ENCODE data around the gene FHIP1A.
"Not testable (repeated sequence)": the region's sequence is repeated elsewhere in the genome, so short reads cannot be mapped to it uniquely, and the experiment has no call there.

FHIP1A gene

DNA sequence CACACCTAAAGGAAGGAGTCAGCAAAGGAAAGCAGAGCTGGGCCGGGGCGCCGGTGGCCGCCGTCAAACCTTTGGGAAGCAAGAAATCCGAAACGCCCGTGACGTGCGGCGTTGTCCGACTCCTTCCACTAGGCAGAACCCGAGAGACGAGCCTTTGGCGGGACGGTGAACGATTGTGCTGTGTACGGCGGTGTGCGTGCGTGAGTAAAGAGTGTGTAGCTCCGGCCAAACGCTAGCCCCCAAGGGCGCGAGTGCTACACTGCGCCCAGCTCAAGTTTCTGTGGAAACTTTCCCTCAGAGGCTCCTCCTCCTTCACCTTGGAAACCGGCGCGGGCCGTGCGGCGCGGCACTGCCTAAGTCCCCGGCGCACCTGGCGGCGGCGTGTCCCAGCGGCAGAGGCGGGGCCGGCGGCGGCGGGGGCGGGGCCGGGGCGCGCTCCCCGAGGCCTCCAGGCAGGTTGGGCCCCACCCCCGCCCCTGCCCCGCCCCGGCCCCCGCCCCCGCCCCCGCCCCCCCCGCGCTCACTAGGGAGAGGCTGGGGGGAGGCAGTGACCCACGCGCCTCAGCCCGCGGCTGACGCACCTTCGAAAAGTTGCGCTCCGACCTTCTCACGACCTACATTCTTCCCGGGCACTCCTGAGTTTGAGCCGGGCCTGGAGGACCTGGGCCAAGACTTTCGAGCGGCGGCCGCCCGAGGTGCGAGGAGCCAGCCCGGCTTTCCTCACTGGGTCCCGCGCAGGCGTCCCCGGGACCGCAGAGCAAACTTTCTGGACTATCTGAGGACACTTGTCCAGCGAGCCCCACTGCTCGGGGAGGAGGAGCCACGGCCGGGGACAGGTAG is at the start of gene FHIP1A:
TSS of gene FHIP1A (plus strand) at position 547 of the 840 bp plus-strand sequence. CDS start 157,084 bp downstream, outside the sequence.
- DNase-seq = peak; percentile 78

DNA sequence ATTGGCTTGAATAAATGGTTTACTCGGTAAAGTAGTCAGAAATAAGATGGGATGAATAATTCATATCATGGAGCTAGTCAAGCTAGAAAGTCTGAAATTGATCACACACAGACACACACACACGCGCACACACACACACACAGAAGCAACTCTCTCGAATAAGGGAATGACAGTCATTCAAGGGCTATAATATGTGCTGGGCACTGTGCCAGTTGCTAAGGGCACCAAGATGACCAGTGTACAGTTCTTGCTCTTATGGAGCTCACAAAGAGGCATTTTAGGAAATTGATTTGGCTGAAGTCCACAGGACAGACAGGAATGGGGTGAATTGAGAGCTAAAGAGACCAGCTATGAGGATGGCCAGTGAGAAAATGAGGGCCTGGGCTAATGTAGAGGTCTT is 49.4 kb upstream of the FHIP1A start:
- DNase-seq = no peak

DNA sequence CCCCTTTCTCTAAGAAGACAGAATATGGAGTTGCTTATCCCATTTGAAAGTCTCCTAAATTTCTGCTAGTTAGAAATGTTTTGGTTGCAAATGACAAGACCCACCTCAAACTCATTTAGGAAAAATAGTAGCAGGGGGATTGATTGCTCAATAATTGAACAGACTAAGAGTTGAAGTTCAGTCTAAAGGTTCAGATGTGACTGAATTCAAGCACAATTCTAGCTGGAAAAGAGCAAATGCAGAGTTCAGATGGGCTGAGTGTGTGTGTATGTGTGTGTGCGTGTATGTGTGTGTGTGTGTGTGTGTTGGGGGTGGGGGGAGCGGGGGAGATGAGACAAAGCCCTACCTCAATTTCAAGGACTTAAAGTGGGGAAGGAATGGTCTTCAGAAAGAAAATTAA is 47.9 kb upstream of the FHIP1A start:
- no peak for DNase-seq

DNA sequence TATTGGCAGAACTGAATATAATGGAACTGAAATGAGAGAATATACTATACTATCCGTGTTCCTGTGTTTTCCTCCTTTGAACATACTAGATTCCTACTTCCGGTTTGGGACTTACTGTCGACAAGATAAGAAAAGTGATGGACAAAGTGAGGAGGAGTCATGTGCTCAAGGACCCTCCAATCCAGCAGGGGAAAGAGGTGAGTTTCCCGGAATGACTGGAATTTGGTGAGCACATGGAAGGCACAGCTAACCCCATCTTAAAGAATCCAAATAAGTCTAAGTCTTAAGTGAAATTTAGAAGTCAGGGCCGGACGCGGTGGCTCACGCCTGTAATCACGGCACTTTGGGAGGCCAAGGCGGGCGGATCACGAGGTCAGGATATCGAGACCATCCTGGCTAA is 47.0 kb upstream of the FHIP1A start:
- DNase-seq = no peak

DNA sequence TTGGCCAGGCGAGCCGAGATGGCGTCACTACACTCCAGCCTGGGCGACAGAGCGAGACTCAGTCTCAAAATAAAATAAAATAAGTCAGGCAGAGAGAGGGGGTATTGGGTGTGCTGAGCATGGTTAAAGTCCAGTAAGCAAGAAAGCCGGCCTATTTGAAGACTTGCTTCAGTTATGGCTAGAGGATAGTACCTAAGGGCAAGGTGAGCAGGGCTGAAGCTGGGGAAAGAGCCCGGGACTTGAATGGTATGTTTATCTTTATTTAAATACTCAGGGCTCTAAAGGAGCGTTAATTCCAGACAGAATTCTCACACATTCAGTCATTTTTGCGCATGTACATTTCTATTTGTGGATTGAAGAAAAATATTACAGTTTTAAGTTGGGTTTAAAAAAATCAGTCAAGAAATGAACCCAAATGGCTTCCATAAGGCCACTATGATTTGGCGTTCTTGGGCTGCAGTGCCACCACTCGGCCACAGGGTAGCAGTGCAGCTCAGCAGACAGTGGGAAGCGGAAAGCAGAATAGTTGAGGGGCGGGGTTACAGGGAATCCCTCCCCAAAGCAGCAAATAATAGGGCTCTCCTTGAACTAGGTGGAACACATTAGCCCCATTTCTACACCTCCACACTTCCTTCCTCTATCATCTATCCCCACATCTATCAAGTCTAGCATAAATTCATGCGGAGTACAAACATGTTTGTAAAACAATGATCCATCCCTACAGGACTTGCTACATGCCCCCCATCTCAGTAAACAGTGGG is 46.4 kb upstream of the FHIP1A start:
- peak; percentile 82 for DNase-seq

DNA sequence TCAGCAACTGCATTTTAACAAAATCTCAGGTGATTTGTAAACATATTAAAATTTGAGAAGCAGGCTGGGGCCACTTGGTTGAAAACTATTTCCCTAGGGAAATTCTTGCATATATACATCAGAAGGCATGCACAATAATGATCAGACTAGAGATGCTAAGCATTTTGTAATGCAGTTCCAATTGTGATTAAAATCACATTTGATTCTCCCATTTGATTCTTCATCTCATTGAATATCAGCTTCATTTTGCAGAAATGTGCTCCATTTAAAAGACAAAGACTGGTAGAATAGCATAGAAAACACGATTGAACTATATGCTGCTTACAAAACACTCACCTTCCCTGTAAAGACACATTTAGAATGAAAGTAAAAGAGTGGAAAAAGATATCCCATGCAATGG is 32.4 kb upstream of the FHIP1A start:
- no peak for DNase-seq

DNA sequence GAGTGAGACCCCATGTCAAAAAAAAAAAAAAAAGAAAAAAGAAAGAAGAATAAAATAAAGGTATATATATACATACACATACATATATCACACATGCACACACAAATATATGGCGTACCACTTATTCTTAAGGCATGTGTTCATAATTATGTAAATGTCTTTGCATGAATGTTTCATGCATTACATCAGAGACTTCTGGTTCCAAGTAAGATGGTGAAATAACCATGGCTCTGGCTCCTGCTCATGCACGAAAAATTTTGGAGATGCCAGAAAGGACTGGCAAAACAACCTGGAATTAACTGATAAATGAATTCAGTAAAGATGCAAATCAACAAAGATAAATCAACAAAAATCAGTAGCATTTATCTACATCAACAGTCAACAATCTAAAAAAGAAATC is 19.7 kb upstream of the FHIP1A start:
- DNase-seq = no peak

DNA sequence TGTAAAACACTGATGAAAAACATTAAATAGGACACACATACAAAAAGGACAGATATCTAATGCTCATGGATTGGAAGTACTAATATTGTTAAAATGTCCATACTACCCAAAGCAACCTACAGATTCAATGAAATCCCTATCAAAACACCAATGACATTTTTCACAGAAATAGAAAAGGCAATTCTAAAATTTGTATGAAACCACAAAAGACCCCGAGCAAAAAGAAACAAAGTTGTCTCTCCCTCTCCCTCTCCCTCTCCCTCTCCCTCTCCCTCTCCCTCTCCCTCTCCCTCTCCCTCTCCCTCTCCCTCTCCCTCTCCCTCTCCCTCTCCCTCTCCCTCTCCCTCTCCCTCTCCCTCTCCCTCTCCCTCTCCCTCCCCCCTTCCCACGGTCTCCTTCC is 19.2 kb upstream of the FHIP1A start:
- not testable (repeated sequence) for DNase-seq

DNA sequence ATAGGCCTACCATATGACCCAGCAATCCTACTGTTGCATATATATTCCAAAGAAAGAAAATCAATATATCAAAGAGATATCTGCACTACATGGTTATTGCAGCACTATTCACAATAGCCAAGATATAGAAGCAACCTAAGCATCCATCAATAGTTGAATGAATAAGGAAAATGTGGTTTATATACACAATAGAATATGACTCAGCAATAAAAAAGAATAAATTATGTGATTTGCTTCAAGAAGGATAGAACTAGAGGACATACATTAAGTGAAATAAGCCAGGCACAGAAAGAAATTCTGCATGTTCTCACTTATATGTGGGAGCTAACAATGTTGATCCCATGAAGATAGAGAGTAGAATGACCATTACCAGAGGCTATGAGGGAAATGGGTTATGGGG is 13.1 kb upstream of the FHIP1A start:
- no peak for DNase-seq

DNA sequence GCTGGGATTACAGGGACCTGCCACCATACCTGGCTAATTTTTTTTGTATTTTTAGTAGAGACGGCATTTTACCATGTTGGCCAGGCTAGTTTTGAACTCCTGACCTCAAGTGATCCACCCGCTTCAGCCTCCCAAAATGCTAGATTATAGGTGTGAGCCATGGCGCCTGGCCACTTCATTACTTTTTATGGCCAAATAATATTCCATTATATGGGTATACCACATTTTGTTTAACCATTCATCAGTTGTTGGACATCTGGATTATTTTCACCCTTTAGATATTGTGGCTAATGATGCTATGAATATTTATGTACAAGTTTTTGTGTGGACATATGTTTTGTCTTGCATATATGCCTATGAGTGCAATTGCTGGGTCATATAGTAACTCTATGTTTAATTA is 8.6 kb upstream of the FHIP1A start:
- no peak for DNase-seq

DNA sequence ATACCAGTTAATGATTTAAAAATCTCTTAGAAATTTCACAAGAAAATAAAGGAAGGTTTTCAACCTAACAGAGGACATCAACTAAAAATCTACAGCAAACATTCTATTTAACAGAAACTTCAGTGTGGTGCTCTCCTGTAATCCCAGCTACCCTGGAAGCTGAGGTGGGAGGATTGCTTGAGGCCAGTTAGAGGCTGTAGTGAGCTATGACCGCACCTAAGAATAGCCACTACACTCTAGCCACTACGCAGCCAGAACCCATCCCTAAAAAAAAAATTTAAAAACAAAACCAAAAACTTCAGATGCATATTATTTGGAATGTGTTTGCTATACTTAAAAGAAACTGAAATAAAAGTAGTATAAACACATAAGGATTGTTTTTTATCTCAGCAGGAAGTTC is 7.2 kb upstream of the FHIP1A start:
- no peak for DNase-seq

DNA sequence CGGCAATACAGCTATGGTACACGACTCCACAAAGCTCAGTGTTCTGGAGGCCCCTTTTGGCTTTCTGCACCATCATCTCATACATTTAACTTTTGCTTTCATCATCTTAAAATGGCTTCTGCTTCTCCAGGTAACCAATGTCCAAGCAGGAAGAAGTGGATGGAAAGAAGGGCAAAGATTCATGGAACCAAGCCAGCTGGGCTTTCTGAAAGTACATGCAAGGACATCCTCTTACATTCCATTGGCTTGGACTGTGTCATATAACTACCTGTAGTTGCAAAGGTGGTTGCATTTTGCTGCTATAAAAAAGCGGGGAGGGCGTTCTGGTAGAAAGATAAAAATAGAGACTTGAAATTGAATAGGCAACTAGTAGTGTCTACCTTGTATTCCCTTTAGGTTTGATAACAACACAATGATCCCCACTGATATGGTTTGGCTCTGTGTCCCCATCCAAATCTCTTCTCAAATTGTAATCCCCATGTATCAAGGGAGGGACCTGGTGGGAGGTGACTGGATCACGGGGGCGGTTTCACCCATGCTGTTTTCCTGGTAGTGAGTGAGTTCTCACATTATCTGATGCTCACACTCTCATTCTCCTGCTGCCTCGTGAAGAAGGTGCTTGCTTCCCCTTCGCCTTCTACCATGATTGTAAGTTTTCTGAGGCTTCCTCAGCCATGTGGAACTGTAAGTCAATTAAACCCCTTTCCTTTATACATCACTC is 6.7 kb upstream of the FHIP1A start:
- no peak for DNase-seq

DNA sequence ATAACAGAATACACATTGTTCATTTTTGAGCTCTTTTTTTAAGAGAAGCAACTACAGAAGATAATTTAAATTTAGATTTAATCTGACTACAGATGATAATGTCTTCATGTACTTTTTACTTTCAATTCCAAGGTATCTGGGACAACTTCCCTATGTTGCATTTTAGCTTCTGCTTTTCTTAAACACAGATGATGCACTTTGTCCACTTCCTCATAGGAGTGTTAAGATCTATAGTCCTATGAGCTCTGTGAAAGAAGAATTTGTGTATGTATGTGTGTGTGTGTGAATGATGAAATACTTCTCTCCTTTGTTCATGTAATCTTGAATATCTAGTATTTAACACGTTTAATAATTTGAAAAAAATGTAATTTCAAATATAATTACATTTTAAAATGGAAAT is 5.3 kb upstream of the FHIP1A start:
- DNase-seq = no peak

DNA sequence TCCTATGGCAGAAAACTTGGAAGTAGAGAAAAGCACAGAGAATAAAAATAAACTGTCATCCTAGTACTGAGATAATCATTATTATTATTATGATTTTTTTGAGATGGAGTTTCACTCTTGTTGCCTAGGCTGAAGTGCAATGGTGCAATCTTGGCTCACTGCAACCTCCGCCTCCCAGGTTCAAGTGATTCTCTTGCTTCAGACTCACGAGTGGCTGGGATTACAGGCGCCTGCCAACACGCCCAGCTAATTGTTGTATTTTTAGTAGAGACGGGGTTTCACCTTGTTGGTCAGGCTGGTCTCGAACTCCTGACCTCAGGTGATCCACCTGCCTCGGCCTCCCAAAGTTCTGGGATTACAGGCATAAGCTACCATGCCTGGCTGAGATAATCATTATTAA is 4.2 kb upstream of the FHIP1A start:
- DNase-seq = not testable (repeated sequence)

DNA sequence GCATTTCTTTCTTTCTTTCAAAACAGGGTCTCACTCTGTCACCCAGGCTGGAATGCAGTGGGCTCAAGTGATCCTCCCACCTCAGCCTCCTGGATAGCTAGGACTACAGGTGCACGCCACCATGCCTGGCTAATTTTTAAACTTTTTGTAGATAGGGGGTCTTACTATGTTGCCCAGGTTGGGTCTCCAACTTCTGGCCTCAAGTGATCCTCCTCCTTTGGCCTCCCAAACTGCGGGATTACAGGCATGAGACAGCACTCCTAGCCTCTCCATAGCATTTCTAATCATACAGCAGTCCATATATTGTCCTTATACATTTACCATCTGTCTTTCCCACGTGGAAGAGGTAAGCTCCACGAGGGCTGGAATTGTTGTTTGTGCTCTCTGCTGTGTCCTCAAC is 2.0 kb upstream of the FHIP1A start:
- DNase-seq = no peak

DNA sequence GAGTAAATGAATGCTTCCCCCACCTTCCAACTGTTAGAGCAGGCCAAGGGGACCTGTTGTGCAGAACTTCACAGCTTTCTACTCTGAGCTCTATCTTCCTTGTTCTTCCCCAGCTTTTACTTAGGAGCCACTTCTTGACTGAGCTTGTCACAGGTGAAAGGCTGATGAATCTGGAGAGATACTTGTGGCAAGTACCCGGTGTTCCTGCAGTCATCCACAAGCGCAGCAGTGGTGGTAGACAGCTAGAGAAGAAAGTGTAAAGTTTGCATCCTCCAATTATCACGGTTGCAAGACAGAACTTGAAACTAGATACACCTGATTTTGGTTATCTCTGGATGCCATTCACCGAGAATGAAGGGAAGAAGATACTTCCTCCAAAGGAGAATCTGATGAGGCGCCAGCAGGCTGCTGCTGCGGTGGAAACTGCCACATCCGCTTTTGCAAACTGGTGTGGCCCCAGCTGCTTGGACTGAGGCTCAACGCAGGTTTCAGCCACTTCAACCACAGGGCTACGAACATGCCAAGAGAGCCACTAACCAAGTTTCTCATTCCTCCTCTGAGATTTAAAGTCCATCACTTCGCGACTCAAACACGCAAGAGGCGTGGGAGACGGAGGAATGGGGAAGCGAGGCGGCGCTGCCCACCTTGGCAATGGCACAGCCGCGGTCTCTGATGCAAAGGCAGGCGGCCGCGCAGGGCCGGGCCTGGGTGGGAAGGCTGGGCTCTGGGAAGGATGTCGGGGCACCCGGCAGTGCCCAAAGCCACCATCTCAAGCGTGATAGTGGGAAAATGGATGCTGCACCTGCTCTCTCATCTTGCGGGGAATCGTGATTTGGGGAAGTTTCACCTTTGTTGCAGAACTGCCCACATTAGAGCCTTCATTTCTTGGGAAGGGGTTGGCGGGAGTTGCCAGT is 1.3 kb upstream of the FHIP1A start:
- DNase-seq = peak; percentile 20

DNA sequence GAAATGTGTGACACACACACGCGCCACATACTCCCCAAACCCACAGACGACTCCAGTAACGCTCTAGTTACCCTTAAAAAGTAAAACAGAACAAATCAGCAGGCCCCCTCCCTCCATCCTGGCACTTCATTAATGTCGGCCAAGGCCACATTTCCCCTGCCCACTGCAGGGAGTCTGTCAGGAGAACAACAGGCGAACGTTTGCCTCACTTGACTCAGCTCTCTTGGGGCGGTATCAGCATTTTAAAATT is 671 bp upstream of the FHIP1A start:
- no peak for DNase-seq

DNA sequence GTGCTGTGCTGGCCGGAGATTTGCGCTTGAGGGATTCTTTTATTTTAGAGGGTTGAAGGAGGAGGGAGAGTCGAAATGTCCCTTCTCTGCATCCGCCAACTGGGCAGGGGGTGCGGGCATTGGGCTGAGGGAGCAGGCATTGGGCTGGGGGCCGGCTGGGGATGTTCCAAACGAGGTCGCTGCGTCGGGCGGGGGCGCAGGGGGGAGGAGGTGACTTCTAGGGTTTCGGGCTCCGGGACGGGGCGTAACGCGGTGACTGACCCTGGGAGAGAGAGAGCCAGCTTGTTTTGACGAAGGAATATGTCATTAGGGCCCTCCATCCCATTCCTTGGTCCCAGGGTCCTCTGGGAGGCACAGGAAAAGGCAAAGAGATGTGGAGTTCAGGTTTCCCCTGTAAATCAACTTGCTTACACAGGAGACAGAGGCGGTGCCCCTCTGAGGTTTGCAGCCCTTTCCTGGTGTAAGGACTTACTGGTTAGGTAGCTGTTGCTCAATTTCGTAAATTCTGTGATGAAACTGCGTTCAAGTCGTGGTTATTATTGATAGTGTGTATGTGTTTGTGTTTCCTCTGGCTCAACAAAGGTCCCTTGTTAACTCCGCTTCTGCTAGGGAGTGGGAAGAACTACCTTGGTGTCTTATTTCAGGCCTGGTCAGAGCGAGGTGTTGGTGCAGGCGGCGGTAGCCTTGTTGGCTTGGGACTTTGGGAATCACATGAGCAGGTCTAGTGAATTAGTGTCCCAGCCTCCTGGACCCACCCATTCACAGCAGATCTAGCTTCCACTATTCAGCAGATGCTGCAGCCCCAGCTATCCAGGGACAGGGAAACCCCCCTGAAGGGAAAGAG is 716 bp downstream of the FHIP1A start:
- DNase-seq = no peak

DNA sequence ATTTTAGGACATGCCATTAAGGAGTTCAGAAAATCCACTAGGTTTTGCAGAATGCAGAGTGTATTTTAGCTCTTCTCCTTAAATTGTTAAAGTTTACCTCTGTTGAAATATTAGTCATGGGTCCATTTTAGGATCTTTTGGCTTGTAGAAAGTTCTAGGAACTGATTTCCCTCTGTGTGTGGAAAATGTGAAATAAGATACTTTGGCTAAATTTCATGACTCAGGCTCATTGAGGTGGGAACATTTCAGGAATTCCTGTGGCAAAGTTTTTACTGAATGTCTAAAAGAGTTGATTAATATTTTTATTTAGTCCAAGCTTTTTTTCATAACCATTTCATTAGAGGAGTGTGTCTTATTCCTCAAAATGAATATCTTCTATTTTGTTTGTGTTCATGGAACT is 7.0 kb downstream of the FHIP1A start:
- DNase-seq = no peak

DNA sequence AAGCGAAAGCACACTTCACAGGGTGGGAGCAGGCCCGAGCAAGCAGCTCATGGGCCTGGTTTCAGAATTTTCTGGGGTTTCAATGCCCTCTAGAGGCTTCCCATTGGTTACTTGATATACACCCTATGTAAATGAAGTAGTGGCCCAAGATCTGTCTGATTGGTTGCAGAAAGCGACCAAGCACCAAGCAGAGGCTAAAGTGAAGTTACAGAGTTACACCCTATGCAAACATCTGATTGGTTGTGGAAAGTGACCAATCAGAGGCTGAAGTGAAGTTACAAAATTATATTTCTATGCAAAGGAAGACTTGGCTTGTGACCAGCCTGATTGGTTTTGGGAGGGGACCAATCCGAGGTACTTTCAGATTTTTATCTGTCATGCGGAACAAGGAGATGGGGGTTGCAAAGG is 8.2 kb downstream of the FHIP1A start:
- no peak for DNase-seq

DNA sequence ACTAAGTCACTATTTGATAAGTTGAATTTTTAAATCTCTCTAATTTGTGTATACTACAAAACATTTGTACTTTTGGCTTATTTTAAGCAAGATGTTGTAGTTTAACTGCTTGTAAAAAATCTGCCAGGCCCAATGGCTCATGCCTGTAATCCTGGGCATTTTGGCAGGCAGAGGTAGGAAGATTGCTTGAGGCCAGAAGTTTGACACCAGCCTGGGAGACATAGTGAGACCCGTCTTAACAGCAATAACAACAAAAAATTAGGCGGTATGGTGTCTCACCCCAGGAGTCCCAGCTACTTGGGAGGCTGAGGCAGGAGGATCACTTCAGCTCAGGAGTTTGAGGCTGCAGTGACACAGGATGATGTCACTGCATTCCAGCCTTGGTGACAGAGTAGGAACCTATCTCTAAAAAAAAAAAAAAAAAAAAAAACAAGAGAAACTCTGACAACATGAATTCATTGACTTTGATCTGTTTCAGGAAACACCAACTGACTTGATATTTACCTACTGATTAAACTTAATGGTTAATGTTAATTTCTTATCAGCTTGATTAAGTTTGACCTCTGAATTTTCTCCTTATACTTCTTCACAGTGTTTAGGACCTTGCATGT is 8.9 kb downstream of the FHIP1A start:
- no peak for DNase-seq

DNA sequence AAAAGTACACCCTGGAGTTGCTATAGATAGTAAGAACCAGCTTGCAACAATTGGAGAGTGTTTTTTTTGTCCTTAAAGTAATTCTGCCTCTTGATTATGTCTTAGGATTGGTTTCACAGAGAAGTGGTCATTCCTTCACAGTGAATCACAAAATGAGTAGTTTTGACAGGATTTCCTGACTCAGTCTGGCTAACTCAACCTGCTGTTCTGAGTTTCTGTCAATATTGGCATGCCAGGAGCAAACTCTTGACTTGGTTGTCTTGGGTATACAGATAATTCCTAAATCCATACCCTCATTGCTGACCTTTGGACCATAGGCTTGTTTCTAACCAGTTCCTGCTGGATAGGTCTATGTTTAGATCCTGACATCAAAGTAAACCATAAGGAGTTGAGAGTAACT is 9.4 kb downstream of the FHIP1A start:
- no peak for DNase-seq
